ENCODE results near the gene DAB1.

Gene DAB1

GRCh38 chr1:57142999-57143398, 280.9 kb downstream of the DAB1 start:
- Histone ChIP-seq H3K27me3 (ENCODE audit: control insufficient read depth, insufficient read depth, low read length) (no peaks in the 10 kb centered on the region), H3K9me3 (ENCODE audit: control insufficient read depth, insufficient read depth, low read length) (no peaks in the 10 kb centered on the region), H3K4me1 (ENCODE audit: control insufficient read depth, insufficient read depth, low read length) (no peaks in the 10 kb centered on the region), H3K9ac (ENCODE audit: low read depth, low read length) (no peak overlapping the region), H3K36me3 (ENCODE audit: control insufficient read depth, insufficient read depth, low read length) (no peaks in the 10 kb centered on the region), H3K4me3 (ENCODE audit: low read depth, low read length) (no peak overlapping the region)

- H3K27me3 ChIP-seq (ENCODE audit: control insufficient read depth, insufficient read depth, low read length) = no peaks in the 10 kb centered on the region
- H3K4me3 ChIP-seq (ENCODE audit: low read depth, low read length) = no peak overlapping the region
- H3K9ac ChIP-seq (ENCODE audit: low read depth, low read length) = no peak overlapping the region
Measured at GRCh38 chr1:57142169-57142568, 281.7 kb downstream of the DAB1 start.

DNA sequence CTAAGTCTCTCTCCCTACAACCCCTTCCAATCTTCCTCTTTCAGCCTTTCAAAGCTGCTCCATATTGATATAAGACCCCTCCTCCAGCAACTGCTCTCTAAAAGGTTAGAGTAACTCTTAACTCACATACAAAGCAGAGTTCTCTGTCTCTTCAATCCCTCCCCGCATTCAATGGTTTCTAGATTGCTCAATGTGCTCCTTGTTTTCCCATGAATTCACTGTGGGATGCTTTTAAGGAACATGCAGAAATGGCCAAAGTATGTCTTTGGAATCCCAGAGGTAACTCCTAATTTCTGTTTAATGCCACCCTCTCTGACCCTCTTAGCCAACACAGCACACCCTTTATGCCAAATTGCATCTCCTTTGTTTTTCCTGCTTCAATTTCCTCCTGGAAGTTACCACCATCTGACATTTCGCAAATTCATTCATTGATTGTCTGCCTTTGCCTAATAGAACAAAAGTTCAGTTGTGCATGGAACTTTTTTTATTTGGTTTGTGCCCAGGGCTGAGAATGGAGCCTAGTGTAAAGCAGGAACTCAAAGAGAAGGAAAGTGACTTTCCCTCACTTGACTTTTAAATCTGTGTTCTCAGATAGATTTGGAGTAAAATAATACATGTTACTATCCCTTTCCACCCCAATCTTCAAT, 285.3 kb downstream of the DAB1 start:
- H3K9me3 ChIP-seq (ENCODE audit: control insufficient read depth, insufficient read depth, low read length) = no peaks in the 10 kb centered on the region
- H3K4me1 ChIP-seq (ENCODE audit: control insufficient read depth, insufficient read depth, low read length) = no peaks in the 10 kb centered on the region
- no peaks in the 10 kb centered on the region for H3K27me3 ChIP-seq (ENCODE audit: control insufficient read depth, insufficient read depth, low read length)
- no peak overlapping the region for H3K9ac ChIP-seq (ENCODE audit: low read depth, low read length)
- no peaks in the 10 kb centered on the region for H3K36me3 ChIP-seq (ENCODE audit: control insufficient read depth, insufficient read depth, low read length)
- H3K4me3 ChIP-seq (ENCODE audit: low read depth, low read length) = no peak overlapping the region

More at GRCh38 chr1:57142169-57142568, 281.7 kb downstream of the DAB1 start:
- no peaks in the 10 kb centered on the region for H3K4me1 ChIP-seq (ENCODE audit: control insufficient read depth, insufficient read depth, low read length)
- H3K9me3 ChIP-seq (ENCODE audit: control insufficient read depth, insufficient read depth, low read length) = no peaks in the 10 kb centered on the region
- H3K36me3 ChIP-seq (ENCODE audit: control insufficient read depth, insufficient read depth, low read length) = no peaks in the 10 kb centered on the region

DNA sequence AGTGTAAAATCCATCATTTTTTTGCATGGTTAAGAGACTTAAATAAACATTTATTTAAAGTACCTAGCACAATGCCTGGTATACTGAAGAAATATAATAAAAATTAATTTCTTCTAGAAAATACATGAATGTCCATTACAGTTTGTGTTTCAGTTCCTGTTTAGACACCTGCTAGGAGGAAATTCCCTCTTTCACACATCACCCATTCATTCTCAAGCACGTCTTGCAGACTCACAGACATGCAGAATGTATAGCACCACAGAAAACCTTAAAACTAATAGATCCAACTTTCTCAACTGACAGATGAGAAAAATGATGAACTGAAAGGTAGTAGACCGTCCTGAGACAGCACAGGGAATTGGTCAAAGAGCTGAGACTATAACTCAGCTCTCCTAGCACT, 285.9 kb downstream of the DAB1 start:
- no peaks in the 10 kb centered on the region for H3K4me1 ChIP-seq (ENCODE audit: control insufficient read depth, insufficient read depth, low read length)
- H3K4me3 ChIP-seq (ENCODE audit: low read depth, low read length) = no peak overlapping the region
- no peak overlapping the region for H3K9ac ChIP-seq (ENCODE audit: low read depth, low read length)

DNA sequence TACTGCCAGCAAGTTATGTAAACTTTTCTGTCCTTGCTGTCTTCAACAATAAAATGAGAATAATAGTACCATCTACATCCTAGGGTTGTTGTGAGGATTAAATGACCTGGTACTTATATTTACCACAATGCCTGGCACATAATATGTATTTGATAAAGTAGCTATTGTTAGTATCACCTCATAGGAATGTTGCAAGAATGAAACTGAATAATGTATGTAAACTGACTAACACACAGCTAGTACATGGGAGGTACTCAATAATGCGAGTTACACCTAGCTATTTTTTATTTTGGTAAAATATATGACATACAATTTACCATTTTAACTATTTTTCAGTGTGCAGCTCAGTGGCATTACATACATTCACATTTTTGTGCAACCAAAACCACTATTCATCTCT, 289.1 kb downstream of the DAB1 start:
- Histone ChIP-seq H3K36me3 (ENCODE audit: control insufficient read depth, insufficient read depth, low read length) (no peaks in the 10 kb centered on the region), H3K27me3 (ENCODE audit: control insufficient read depth, insufficient read depth, low read length) (no peaks in the 10 kb centered on the region), H3K9ac (ENCODE audit: low read depth, low read length) (no peak overlapping the region), H3K4me3 (ENCODE audit: low read depth, low read length) (no peak overlapping the region), H3K9me3 (ENCODE audit: control insufficient read depth, insufficient read depth, low read length) (no peaks in the 10 kb centered on the region), H3K4me1 (ENCODE audit: control insufficient read depth, insufficient read depth, low read length) (no peaks in the 10 kb centered on the region)

More for the DNA sequence above, 285.9 kb downstream of the DAB1 start:
- Histone ChIP-seq H3K27me3 (ENCODE audit: control insufficient read depth, insufficient read depth, low read length) (no peaks in the 10 kb centered on the region), H3K36me3 (ENCODE audit: control insufficient read depth, insufficient read depth, low read length) (no peaks in the 10 kb centered on the region), H3K9me3 (ENCODE audit: control insufficient read depth, insufficient read depth, low read length) (no peaks in the 10 kb centered on the region)

GRCh38 chr1:57133686-57134085, 290.2 kb downstream of the DAB1 start:
- Histone ChIP-seq H3K4me1 (ENCODE audit: control insufficient read depth, insufficient read depth, low read length) (no peaks in the 10 kb centered on the region), H3K9ac (ENCODE audit: low read depth, low read length) (no peak overlapping the region), H3K36me3 (ENCODE audit: control insufficient read depth, insufficient read depth, low read length) (no peaks in the 10 kb centered on the region), H3K9me3 (ENCODE audit: control insufficient read depth, insufficient read depth, low read length) (no peaks in the 10 kb centered on the region), H3K27me3 (ENCODE audit: control insufficient read depth, insufficient read depth, low read length) (no peaks in the 10 kb centered on the region), H3K4me3 (ENCODE audit: low read depth, low read length) (no peak overlapping the region)

DNA sequence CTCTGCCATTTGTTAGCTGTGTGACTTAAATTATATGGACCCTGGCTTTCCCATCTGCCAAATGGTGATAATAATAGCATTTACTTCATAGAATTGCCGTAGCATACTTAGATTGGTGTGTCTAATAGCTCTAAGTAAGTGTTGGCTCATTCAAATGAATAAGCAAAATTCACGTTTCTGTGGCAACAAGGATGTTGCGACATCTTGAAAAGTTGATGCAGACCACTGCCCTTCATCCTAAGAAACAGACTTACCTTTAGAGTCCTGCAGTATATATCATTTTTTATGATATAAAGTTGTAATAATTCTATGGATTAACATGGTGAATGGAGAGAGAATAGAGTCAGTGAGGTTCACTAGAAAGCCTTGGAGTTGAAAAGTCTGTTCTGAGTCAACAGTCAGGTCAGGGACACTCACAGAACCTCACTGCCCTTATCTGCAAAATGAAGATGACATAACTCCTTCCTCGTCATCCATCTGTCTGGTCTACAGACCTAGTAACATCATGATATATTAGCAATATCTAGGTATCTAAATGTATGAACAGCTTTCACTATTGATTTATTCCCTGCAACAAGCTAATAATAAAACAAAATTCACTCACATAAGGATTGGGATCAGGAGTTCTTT, 290.8 kb downstream of the DAB1 start:
- H3K4me3 ChIP-seq (ENCODE audit: low read depth, low read length) = no peak overlapping the region
- H3K9ac ChIP-seq (ENCODE audit: low read depth, low read length) = no peak overlapping the region
- no peaks in the 10 kb centered on the region for H3K36me3 ChIP-seq (ENCODE audit: control insufficient read depth, insufficient read depth, low read length)
- no peaks in the 10 kb centered on the region for H3K9me3 ChIP-seq (ENCODE audit: control insufficient read depth, insufficient read depth, low read length)
- H3K4me1 ChIP-seq (ENCODE audit: control insufficient read depth, insufficient read depth, low read length) = no peaks in the 10 kb centered on the region
- no peaks in the 10 kb centered on the region for H3K27me3 ChIP-seq (ENCODE audit: control insufficient read depth, insufficient read depth, low read length)

GRCh38 chr1:57131701-57132394, 292.0 kb downstream of the DAB1 start:
- no peaks in the 10 kb centered on the region for H3K4me1 ChIP-seq (ENCODE audit: control insufficient read depth, insufficient read depth, low read length)
- no peak overlapping the region for H3K4me3 ChIP-seq (ENCODE audit: low read depth, low read length)
- no peaks in the 10 kb centered on the region for H3K36me3 ChIP-seq (ENCODE audit: control insufficient read depth, insufficient read depth, low read length)
- H3K27me3 ChIP-seq (ENCODE audit: control insufficient read depth, insufficient read depth, low read length) = no peaks in the 10 kb centered on the region
- no peaks in the 10 kb centered on the region for H3K9me3 ChIP-seq (ENCODE audit: control insufficient read depth, insufficient read depth, low read length)
- no peak overlapping the region for H3K9ac ChIP-seq (ENCODE audit: low read depth, low read length)

DNA sequence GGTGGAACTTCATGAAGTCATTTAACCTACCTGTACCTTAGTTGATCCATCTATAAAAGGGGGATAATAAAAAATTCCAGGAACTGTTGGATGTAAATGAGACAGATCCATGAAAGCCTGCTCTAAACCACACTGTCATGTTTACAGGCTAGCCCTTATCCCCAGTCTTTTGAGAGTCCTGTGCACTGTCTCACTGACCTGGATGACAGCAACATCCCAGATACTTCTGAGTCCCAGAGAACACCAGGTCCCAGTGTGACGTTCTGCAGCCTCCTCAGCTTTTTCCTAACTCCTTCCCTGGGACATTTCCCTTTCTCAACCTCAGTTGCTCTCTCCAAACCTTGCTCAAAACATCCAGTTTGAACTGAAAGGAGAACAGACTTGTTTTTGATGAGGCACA, 292.6 kb downstream of the DAB1 start:
- no peaks in the 10 kb centered on the region for H3K36me3 ChIP-seq (ENCODE audit: control insufficient read depth, insufficient read depth, low read length)

GRCh38 chr1:57129865-57130264, 294.0 kb downstream of the DAB1 start:
- no peaks in the 10 kb centered on the region for H3K27me3 ChIP-seq (ENCODE audit: control insufficient read depth, insufficient read depth, low read length)
- no peaks in the 10 kb centered on the region for H3K4me1 ChIP-seq (ENCODE audit: control insufficient read depth, insufficient read depth, low read length)
- H3K9ac ChIP-seq (ENCODE audit: low read depth, low read length) = no peak overlapping the region
- H3K4me3 ChIP-seq (ENCODE audit: low read depth, low read length) = no peak overlapping the region
- no peaks in the 10 kb centered on the region for H3K9me3 ChIP-seq (ENCODE audit: control insufficient read depth, insufficient read depth, low read length)
- no peaks in the 10 kb centered on the region for H3K36me3 ChIP-seq (ENCODE audit: control insufficient read depth, insufficient read depth, low read length)

More for the DNA sequence above, 292.6 kb downstream of the DAB1 start:
- Histone ChIP-seq H3K27me3 (ENCODE audit: control insufficient read depth, insufficient read depth, low read length) (no peaks in the 10 kb centered on the region), H3K9me3 (ENCODE audit: control insufficient read depth, insufficient read depth, low read length) (no peaks in the 10 kb centered on the region), H3K9ac (ENCODE audit: low read depth, low read length) (no peak overlapping the region), H3K4me3 (ENCODE audit: low read depth, low read length) (no peak overlapping the region), H3K4me1 (ENCODE audit: control insufficient read depth, insufficient read depth, low read length) (no peaks in the 10 kb centered on the region)

DNA sequence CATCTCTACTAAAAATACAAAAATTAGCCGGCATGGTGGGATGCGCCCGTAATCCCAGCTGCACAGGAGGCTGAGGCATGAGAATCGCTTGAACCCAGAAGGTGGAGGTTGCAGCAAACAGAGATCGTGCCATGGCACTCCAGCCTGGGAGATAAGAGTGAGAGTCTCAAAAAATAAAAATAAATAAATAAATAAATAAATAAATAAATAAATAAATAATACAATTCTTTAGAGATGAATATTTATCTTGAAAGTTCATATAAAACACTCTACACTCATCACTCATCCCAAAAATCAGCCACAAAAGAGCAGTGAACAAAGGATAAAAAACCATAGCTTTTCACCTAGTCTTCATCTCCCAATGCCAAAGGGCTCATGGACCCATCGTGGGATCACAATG, 295.9 kb downstream of the DAB1 start:
- Histone ChIP-seq H3K27me3 (ENCODE audit: control insufficient read depth, insufficient read depth, low read length) (no peaks in the 10 kb centered on the region), H3K36me3 (ENCODE audit: control insufficient read depth, insufficient read depth, low read length) (no peaks in the 10 kb centered on the region), H3K9ac (ENCODE audit: low read depth, low read length) (no peak overlapping the region), H3K4me1 (ENCODE audit: control insufficient read depth, insufficient read depth, low read length) (no peaks in the 10 kb centered on the region), H3K9me3 (ENCODE audit: control insufficient read depth, insufficient read depth, low read length) (no peaks in the 10 kb centered on the region), H3K4me3 (ENCODE audit: low read depth, low read length) (no peak overlapping the region)
